Activated CD8-positive, alpha-beta memory T cell treated with anti-CD3 and anti-CD28 coated beads, Interleukin-2, amount 10 ng/mL, durations not matched to agents 7 days and 5 days (primary cell): Measurements from ENCODE around the gene KIAA0232. TPM values are rescaled to one million over a fixed set of nuclear protein-coding genes. Genes with fewer than 3 reads are reported as not detected.

Experiments
- ATAC-seq: fragments of 150-1000 bp; cut with Tn5 transposase; one replicate; pipeline ENCODE4 v1.10.0; 2021; ENCODE audit warnings: moderate library complexity
- CTCF ChIA-PET: fragments of 350-600 bp; sonication (Branson Sonifier 250); formaldehyde crosslinking; loops from one replicate; lab custom pipeline; 2021; ENCODE audit warnings: antibody characterized with exemption; lab: Charles Lee
- DNase-seq: peaks from one replicate; pipeline ENCODE4 v3.0.0-alpha.2; 2020
- H3K27ac Mint-ChIP-seq: one replicate; pipeline ENCODE4 v1.8.0; 2021; ENCODE audit warnings: mild to moderate bottlenecking, mixed read lengths
- H3K27me3 Mint-ChIP-seq: one replicate; pipeline ENCODE4 v1.8.0; 2021; ENCODE audit warnings: mixed read lengths
- H3K36me3 Mint-ChIP-seq: one replicate; pipeline ENCODE4 v1.8.0; 2021; ENCODE audit warnings: mild to moderate bottlenecking, mixed read lengths
- H3K4me1 Mint-ChIP-seq: one replicate; pipeline ENCODE4 v1.8.0; 2021; ENCODE audit warnings: mixed read lengths
- H3K4me3 Mint-ChIP-seq: one replicate; pipeline ENCODE4 v1.8.0; 2021; ENCODE audit warnings: mild to moderate bottlenecking, moderate library complexity, mixed read lengths
- H3K9me3 Mint-ChIP-seq: one replicate; pipeline ENCODE4 v1.8.0; 2022; ENCODE audit warnings: low read depth, mixed read lengths
- total RNA-seq, 2 experiments: library from RNA; stranded (reverse); gene quantifications; one replicate each; pipeline ENCODE4 v1.2.3, GENCODE V29; 2021

Gene KIAA0232
- total RNA-seq, 2 experiments from 2014 or later = 17.5 to 19.8 TPM

GRCh38 chr4:6772223-6772928 lies 10.2 kb upstream of the KIAA0232 start:
- H3K4me3 Mint-ChIP-seq = no peak overlapping the region
- DNase-seq (no peak), ATAC-seq (no peak)
- peaks cover 22% of the 10 kb centered on the region for H3K4me1 Mint-ChIP-seq
- H3K9me3 Mint-ChIP-seq = no peaks in the 10 kb centered on the region
- H3K36me3 Mint-ChIP-seq = no peaks in the 10 kb centered on the region
- CTCF ChIA-PET = no interaction called here
- H3K27ac Mint-ChIP-seq = no peak overlapping the region
- no peaks in the 10 kb centered on the region for H3K27me3 Mint-ChIP-seq

GRCh38 chr4:6773106-6773505 lies 9.4 kb upstream of the KIAA0232 start:
- H3K36me3 Mint-ChIP-seq = no peaks in the 10 kb centered on the region
- CTCF ChIA-PET = interaction anchor here (0.9 to 1.6 kb wide), 2 partner anchors 100 to 225 kb away, joined by 3 to 5 read pairs; no protein-coding TSS in a partner anchor
- H3K9me3 Mint-ChIP-seq = no peaks in the 10 kb centered on the region
- no peak overlapping the region for H3K4me3 Mint-ChIP-seq
- ATAC-seq (no peak), DNase-seq (no peak)
- H3K27me3 Mint-ChIP-seq = no peaks in the 10 kb centered on the region
- H3K4me1 Mint-ChIP-seq = peaks cover 29% of the 10 kb centered on the region
- H3K27ac Mint-ChIP-seq = no peak overlapping the region

GRCh38 chr4:6773616-6774540 lies 8.6 kb upstream of the KIAA0232 start:
- Mint-ChIP-seq H3K27me3 (no peaks in the 10 kb centered on the region), H3K36me3 (no peaks in the 10 kb centered on the region), H3K4me1 (peaks cover 30% of the 10 kb centered on the region), H3K27ac (no peak overlapping the region), H3K9me3 (no peaks in the 10 kb centered on the region), H3K4me3 (no peak overlapping the region)
- ATAC-seq (no peak), DNase-seq (no peak)
- CTCF ChIA-PET = interaction anchor here (0.9 to 1.6 kb wide), 2 partner anchors 100 to 224 kb away, joined by 3 to 5 read pairs; no protein-coding TSS in a partner anchor

- ATAC-seq (no peak), DNase-seq (no peak)
- Mint-ChIP-seq H3K27me3 (no peaks in the 10 kb centered on the region), H3K4me3 (no peak overlapping the region), H3K36me3 (no peaks in the 10 kb centered on the region), H3K27ac (peak overlapping the region; percentile 16), H3K9me3 (no peaks in the 10 kb centered on the region), H3K4me1 (peaks cover 30% of the 10 kb centered on the region)
- CTCF ChIA-PET = interaction anchor here (0.6 to 1.3 kb wide), 3 partner anchors 9 to 101 kb away, joined by 3 read pairs; no protein-coding TSS in a partner anchor
These were observed 6.8 kb upstream of the KIAA0232 start for GRCh38 chr4:6775746-6776145.

- peaks cover 39% of the 10 kb centered on the region for H3K4me1 Mint-ChIP-seq
- peak; percentile 21 for ATAC-seq
These were observed 5.4 kb upstream of the KIAA0232 start for GRCh38 chr4:6776920-6777635.

GRCh38 chr4:6777636-6778281 lies 4.8 kb upstream of the KIAA0232 start:
- Mint-ChIP-seq H3K27me3 (no peaks in the 10 kb centered on the region), H3K36me3 (no peaks in the 10 kb centered on the region), H3K4me1 (peaks cover 39% of the 10 kb centered on the region), H3K27ac (peak overlapping the region; percentile 85), H3K4me3 (peak overlapping the region; percentile 23), H3K9me3 (no peaks in the 10 kb centered on the region)
- peak; percentile 59 for DNase-seq
- CTCF ChIA-PET = interaction anchor here (0.7 to 2.5 kb wide), 6 partner anchors 20 to 122 kb away, joined by 3 to 26 read pairs (median 3); no protein-coding TSS in a partner anchor
- ATAC-seq = no peak

More at GRCh38 chr4:6776920-6777635, 5.4 kb upstream of the KIAA0232 start:
- CTCF ChIA-PET = interaction anchor here (0.7 to 2.5 kb wide), 4 partner anchors 56 to 96 kb away, joined by 3 to 26 read pairs (median 4); no protein-coding TSS in a partner anchor
- Mint-ChIP-seq H3K4me3 (peak overlapping the region; percentile 23), H3K27me3 (no peaks in the 10 kb centered on the region), H3K36me3 (no peaks in the 10 kb centered on the region), H3K27ac (peak overlapping the region; percentile 85), H3K9me3 (no peaks in the 10 kb centered on the region)
- no peak for DNase-seq

GRCh38 chr4:6778435-6778834 lies 4.1 kb upstream of the KIAA0232 start:
- DNase-seq (no peak), ATAC-seq (no peak)
- Mint-ChIP-seq H3K4me1 (peaks cover 39% of the 10 kb centered on the region), H3K9me3 (no peaks in the 10 kb centered on the region), H3K36me3 (no peaks in the 10 kb centered on the region), H3K27ac (peak overlapping the region; percentile 85), H3K27me3 (no peaks in the 10 kb centered on the region), H3K4me3 (no peak overlapping the region)
- CTCF ChIA-PET = interaction anchor here (0.8 to 2.5 kb wide), 5 partner anchors 21 to 121 kb away, joined by 3 to 26 read pairs (median 3); no protein-coding TSS in a partner anchor

GRCh38 chr4:6779667-6780565 lies 2.6 kb upstream of the KIAA0232 start:
- Mint-ChIP-seq H3K27ac (peak overlapping the region; percentile 10), H3K36me3 (no peaks in the 10 kb centered on the region), H3K4me3 (no peak overlapping the region), H3K4me1 (peaks cover 51% of the 10 kb centered on the region), H3K27me3 (no peaks in the 10 kb centered on the region), H3K9me3 (no peaks in the 10 kb centered on the region)
- ATAC-seq (no peak), DNase-seq (no peak)
- CTCF ChIA-PET = interaction anchor here (0.8 to 5.9 kb wide), 3 partner anchors 12 to 94 kb away, joined by 3 to 31 read pairs (median 3); no protein-coding TSS in a partner anchor

GRCh38 chr4:6781113-6781512 lies 1.4 kb upstream of the KIAA0232 start:
- peaks cover 56% of the 10 kb centered on the region for H3K4me1 Mint-ChIP-seq
- CTCF ChIA-PET = interaction anchor here (1.0 to 5.9 kb wide), 3 partner anchors 13 to 128 kb away, joined by 3 to 31 read pairs (median 3); no protein-coding TSS in a partner anchor

GRCh38 chr4:6781561-6781960 lies 966 bp upstream of the KIAA0232 start:
- CTCF ChIA-PET = interaction anchor here (0.6 to 5.9 kb wide), 6 partner anchors 13 to 289 kb away, joined by 3 to 31 read pairs (median 3); no protein-coding TSS in a partner anchor
- Mint-ChIP-seq H3K4me3 (peak overlapping the region; percentile 62), H3K36me3 (peaks cover 5% of the 10 kb centered on the region), H3K27ac (peak overlapping the region; percentile 73), H3K9me3 (no peaks in the 10 kb centered on the region), H3K4me1 (peaks cover 56% of the 10 kb centered on the region), H3K27me3 (no peaks in the 10 kb centered on the region)
- no peak for DNase-seq
- ATAC-seq = no peak

More at GRCh38 chr4:6781113-6781512, 1.4 kb upstream of the KIAA0232 start:
- Mint-ChIP-seq H3K27ac (no peak overlapping the region), H3K9me3 (no peaks in the 10 kb centered on the region), H3K4me3 (peak overlapping the region; percentile 62), H3K27me3 (no peaks in the 10 kb centered on the region), H3K36me3 (peaks cover 5% of the 10 kb centered on the region)
- ATAC-seq = no peak
- DNase-seq = no peak

GRCh38 chr4:6782846-6783110 lies 251 bp downstream of the KIAA0232 start:
- Mint-ChIP-seq H3K36me3 (peaks cover 9% of the 10 kb centered on the region), H3K27ac (no peak overlapping the region), H3K9me3 (no peaks in the 10 kb centered on the region), H3K27me3 (no peaks in the 10 kb centered on the region), H3K4me1 (peaks cover 52% of the 10 kb centered on the region), H3K4me3 (peak overlapping the region; percentile 71)
- DNase-seq (no peak), ATAC-seq (peak; percentile 17)
- CTCF ChIA-PET = interaction anchor here (1.0 to 5.9 kb wide), 3 partner anchors 23 to 130 kb away, joined by 3 to 31 read pairs (median 3); no protein-coding TSS in a partner anchor
